Keratinocyte (primary cell): Measurements from ENCODE around the gene PTBP1. TPM values are rescaled to one million over a fixed set of nuclear protein-coding genes. Genes with fewer than 3 reads are reported as not detected.

Source experiments
- DNase-seq: peaks from one replicate; pipeline ENCODE4 v3.0.0-alpha.2; 2011; ENCODE audit warnings: low read depth, missing footprints, low spot score
- FAIRE-seq: peaks from 2 replicates; lab custom pipeline; 2011; peaks lifted over from hg19 to GRCh38; lab: Jason Lieb, UNC
- H2AFZ ChIP-seq: 2 replicates; pipeline ENCODE4 v1.6.0; 2012; ENCODE audit warnings: low read length, control low read depth, inconsistent platforms; ENCODE audit not compliant: control insufficient read depth
- H3K27ac ChIP-seq: 2 replicates; pipeline ENCODE4 v1.5.1; 2011; ENCODE audit warnings: low read length; ENCODE audit not compliant: control insufficient read depth, insufficient read depth
- H3K27me3 ChIP-seq: 3 replicates; pipeline ENCODE4 v1.6.0; 2011; ENCODE audit warnings: low read length; ENCODE audit not compliant: control insufficient read depth, insufficient read depth; ENCODE audit errors: extremely low read depth
- H3K36me3 ChIP-seq, 2 experiments: 2 replicates in 1 of 2; 3 replicates in 1 of 2; pipeline ENCODE4 v1.5.1; 2011; ENCODE audit warnings: low read length in 2 of 2, mild to moderate bottlenecking in 1 of 2; ENCODE audit not compliant: control insufficient read depth in 2 of 2, insufficient read depth in 2 of 2; ENCODE audit errors: extremely low read depth in 1 of 2
- H3K4me1 ChIP-seq: 3 replicates; pipeline ENCODE4 v1.5.1; 2011; ENCODE audit warnings: low read length; ENCODE audit not compliant: control insufficient read depth, insufficient read depth; ENCODE audit errors: extremely low read depth
- H3K4me2 ChIP-seq: 3 replicates; pipeline ENCODE4 v1.6.0; 2011; ENCODE audit warnings: low read depth, low read length; ENCODE audit not compliant: control insufficient read depth, insufficient read depth; ENCODE audit errors: extremely low read depth
- H3K4me3 ChIP-seq, 3 experiments: fragments of 200-600 bp in 1 of 3; sonication (generic) in 1 of 3; 2 replicates in 2 of 3; 3 replicates in 1 of 3; pipeline ENCODE4 v1.5.1; 2011 to 2016; ENCODE audit warnings: low read length in 3 of 3, mild to moderate bottlenecking in 3 of 3, control low read depth in 2 of 3, inconsistent platforms in 1 of 3, low read depth in 1 of 3, mixed read lengths in 1 of 3, mixed run types in 1 of 3, moderate library complexity in 1 of 3; ENCODE audit not compliant: control insufficient read depth in 2 of 3, insufficient read depth in 2 of 3; ENCODE audit errors: extremely low read depth in 1 of 3
- H3K79me2 ChIP-seq: 2 replicates; pipeline ENCODE4 v1.6.0; 2012; ENCODE audit warnings: low read length; ENCODE audit not compliant: control insufficient read depth, insufficient read depth
- H3K9ac ChIP-seq: 3 replicates; pipeline ENCODE4 v1.6.0; 2011; ENCODE audit warnings: low read length; ENCODE audit not compliant: control insufficient read depth, insufficient read depth; ENCODE audit errors: extremely low read depth
- H3K9me1 ChIP-seq: 3 replicates; pipeline ENCODE4 v1.6.0; 2011; ENCODE audit warnings: low read length; ENCODE audit not compliant: control insufficient read depth, insufficient read depth; ENCODE audit errors: extremely low read depth
- H3K9me3 ChIP-seq: 2 replicates; pipeline ENCODE4 v1.5.1; 2012; ENCODE audit warnings: low read depth, low read length; ENCODE audit not compliant: control insufficient read depth
- H4K20me1 ChIP-seq: 3 replicates; pipeline ENCODE4 v1.6.0; 2011; ENCODE audit warnings: low read length; ENCODE audit not compliant: control insufficient read depth, insufficient read depth; ENCODE audit errors: extremely low read depth
- EZH2 ChIP-seq: IDR thresholded peaks from one replicate; pipeline ENCODE4 v1.6.1; 2012; ENCODE audit warnings: inconsistent platforms, mild to moderate bottlenecking, low read length, moderate library complexity
- dilution Hi-C: fragments of 300-500 bp; cut with MboI; formaldehyde crosslinking; loops from one replicate; pipeline ENCODE4 v1.7.0; 2020; ENCODE audit warnings: low sequenced_read_pairs; ENCODE audit not compliant: extremely low pct_ligation_motif_present
- polyA plus RNA-seq, 5 experiments: library from polyadenylated mRNA; depleted of rRNA in 3 of 5; stranded (reverse) in 3 of 5; stranded (forward) in 1 of 5; unstranded in 1 of 5; fragments of >200 nt; gene quantifications; 1 replicate in 1 of 5; 2 replicates in 3 of 5; 3 replicates in 1 of 5; pipeline versions ENCODE4 v1.2.1 to v1.2.3, GENCODE V29; 2011 to 2012; ENCODE audit warnings: missing spikeins in 2 of 5, low read depth in 1 of 5, low replicate concordance in 1 of 5
- TF ChIP-seq, protein P1 (sequence below), 3 experiments: IDR thresholded peaks in 1 of 3; conservative IDR thresholded peaks in 1 of 3; optimal IDR thresholded peaks in 1 of 3; 2 replicates in 2 of 3; 3 replicates in 1 of 3; pipeline versions ENCODE3 to v1.5.1; 2011; ENCODE audit warnings: low read length in 3 of 3, mild to moderate bottlenecking in 3 of 3, moderate library complexity in 2 of 3, control low read depth in 1 of 3, inconsistent platforms in 1 of 3; ENCODE audit not compliant: insufficient read depth in 2 of 3; ENCODE audit errors: extremely low read depth in 1 of 3

PTBP1 gene
- polyA plus RNA-seq, 1 donor (not counting 4 experiments of a cell fraction or from before 2014, with no cell fraction given) = 117 TPM

DNA sequence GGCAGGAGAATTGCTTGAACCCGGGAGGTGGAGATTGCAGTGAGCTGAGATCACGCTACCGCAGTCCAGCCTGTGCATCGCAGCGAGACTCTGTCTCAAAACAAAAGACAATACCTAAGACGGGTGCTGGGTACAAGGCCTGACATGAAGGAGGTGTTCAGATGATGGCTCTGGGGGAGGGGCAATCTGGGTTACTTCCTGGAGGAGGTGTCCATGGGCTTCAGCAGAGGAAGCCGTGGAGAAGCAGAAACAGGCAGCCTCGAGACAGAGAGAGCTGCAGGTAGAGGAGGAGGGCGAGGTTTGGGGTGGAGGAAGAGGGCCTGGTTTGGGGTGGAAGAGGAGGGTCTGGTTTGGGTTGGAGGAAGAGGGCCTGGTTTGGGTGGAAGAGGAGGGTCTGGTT, 42.7 kb upstream of the PTBP1 start:
- Histone ChIP-seq H3K27ac (no peak overlapping the region), H3K9ac (no peak overlapping the region), H3K4me1 (peaks cover 8% of the 10 kb centered on the region), H3K4me2 (no peak overlapping the region), H3K27me3 (no peaks in the 10 kb centered on the region), H3K36me3 (peaks cover 11 to 19% of the 10 kb centered on the region in 2 experiments), H2AFZ (no peak overlapping the region), H3K79me2 (peaks cover 21% of the 10 kb centered on the region), H3K4me3 (no peak overlapping the region), H3K9me1 (no peaks in the 10 kb centered on the region), H3K9me3 (no peaks in the 10 kb centered on the region), H4K20me1 (peaks cover 4% of the 10 kb centered on the region)
- TF ChIP-seq, protein P1, sequence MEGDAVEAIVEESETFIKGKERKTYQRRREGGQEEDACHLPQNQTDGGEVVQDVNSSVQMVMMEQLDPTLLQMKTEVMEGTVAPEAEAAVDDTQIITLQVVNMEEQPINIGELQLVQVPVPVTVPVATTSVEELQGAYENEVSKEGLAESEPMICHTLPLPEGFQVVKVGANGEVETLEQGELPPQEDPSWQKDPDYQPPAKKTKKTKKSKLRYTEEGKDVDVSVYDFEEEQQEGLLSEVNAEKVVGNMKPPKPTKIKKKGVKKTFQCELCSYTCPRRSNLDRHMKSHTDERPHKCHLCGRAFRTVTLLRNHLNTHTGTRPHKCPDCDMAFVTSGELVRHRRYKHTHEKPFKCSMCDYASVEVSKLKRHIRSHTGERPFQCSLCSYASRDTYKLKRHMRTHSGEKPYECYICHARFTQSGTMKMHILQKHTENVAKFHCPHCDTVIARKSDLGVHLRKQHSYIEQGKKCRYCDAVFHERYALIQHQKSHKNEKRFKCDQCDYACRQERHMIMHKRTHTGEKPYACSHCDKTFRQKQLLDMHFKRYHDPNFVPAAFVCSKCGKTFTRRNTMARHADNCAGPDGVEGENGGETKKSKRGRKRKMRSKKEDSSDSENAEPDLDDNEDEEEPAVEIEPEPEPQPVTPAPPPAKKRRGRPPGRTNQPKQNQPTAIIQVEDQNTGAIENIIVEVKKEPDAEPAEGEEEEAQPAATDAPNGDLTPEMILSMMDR (optimal IDR thresholded peaks at IDR 0.05 in 1 of 3, IDR thresholded peaks at IDR 0.05 in 1 of 3, conservative IDR thresholded peaks at IDR 0.05 in 1 of 3; ENCODE audit: extremely low read depth in 1 of 3, insufficient read depth in 2 of 3, low read length in 3 of 3) = no peak
- no peak for TF ChIP-seq EZH2
- dilution Hi-C loops = no loop called here
- no peak for DNase-seq
- no peak for FAIRE-seq

DNA sequence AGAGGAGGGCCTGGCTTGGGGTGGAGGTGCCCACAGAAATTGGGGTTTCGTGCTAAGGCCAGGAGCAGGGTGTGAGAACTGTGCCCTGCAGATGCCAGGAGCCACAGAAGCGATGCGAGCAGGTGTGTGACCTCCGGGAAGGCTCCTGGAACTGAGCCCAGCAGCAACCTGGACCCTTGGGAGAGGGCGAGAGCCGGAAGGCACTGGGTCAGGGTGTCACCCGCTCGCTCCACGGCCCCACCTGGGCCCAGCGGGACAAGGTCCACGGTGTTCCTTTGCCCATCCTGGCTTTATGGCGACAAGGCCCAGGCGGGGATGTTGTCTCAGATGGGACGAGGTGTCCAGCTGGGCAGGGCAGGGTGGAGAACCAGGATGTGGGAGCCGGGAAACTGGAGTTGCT, 42.2 kb upstream of the PTBP1 start:
- H3K36me3 ChIP-seq = peaks cover 11 to 24% of the 10 kb centered on the region in 2 experiments

More for the DNA sequence above, 42.2 kb upstream of the PTBP1 start:
- Histone ChIP-seq H3K4me3 (no peak overlapping the region), H3K4me2 (no peak overlapping the region), H3K79me2 (peaks cover 21% of the 10 kb centered on the region), H4K20me1 (peaks cover 4% of the 10 kb centered on the region), H3K27ac (no peak overlapping the region), H3K9ac (no peak overlapping the region), H3K9me3 (no peaks in the 10 kb centered on the region), H3K9me1 (no peaks in the 10 kb centered on the region), H3K27me3 (no peaks in the 10 kb centered on the region), H2AFZ (no peak overlapping the region), H3K4me1 (peaks cover 8% of the 10 kb centered on the region)
- no peak for FAIRE-seq
- TF ChIP-seq EZH2 = no peak
- TF ChIP-seq, protein P1 (optimal IDR thresholded peaks at IDR 0.05 in 1 of 3, IDR thresholded peaks at IDR 0.05 in 1 of 3, conservative IDR thresholded peaks at IDR 0.05 in 1 of 3; ENCODE audit: extremely low read depth in 1 of 3, insufficient read depth in 2 of 3, low read length in 3 of 3) = no peak
- no peak for DNase-seq
- dilution Hi-C loops = no loop called here
